ENCODE measurements around the gene TWIST2.

- TF ChIP-seq PAX5 (IDR thresholded peaks at IDR 0.05; ENCODE audit: insufficient read depth, low read length, severe bottlenecking) (no peak), SPI1 (IDR thresholded peaks at IDR 0.05; ENCODE audit: low read depth, low read length) (no peak)
Measured at GRCh38 chr2:238863231-238863630, 15.3 kb downstream of the TWIST2 start.

Data from GM12891 (cell line).